OCI-M1 (cell line): ENCODE data around the gene DDX28.

Experiments
- DNase-seq: peaks from one replicate; lab custom pipeline; 2025; lab: John Stamatoyannopoulos, UW

The DDX28 gene

DNA sequence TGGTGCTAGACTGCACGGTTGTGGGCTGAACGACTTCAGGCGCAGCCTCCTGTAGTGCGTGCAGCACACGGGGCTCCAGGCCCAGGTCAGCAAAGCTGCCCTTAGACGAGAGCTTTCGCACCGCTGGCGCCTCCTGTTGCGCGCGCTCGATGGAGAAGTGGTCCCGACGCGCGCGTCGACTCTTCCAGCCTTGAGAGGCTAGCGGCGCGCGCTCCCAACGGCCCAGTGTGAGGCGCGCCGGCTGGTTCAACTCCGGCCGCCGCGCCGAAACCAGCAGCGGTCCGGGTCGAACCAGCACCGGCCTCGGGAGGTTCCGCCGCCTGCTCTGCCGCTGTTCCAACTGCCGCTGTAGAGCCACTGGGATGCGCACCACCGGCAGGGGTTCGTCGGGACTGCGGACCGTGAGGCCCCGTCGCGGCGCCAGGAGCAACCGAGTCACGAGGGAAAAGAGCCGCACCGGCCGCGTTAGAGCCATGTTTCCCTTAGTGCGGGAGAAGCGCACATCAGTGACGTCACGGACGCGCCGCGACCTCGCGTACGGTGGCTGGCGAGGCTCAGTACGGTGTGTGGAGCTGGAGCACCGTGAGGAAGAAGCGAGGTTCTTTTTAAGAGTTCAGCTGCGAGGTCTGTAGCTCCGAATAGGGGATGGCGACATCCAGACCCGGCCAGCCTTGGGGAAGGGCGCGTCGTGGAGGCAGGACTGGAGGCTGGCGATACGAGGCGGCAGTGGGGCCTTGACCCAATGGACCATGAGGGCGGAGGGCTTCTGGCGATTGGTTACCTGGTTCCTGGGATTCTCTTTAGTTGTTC is at the start of gene DDX28, which contains the start of gene DUS2:
Gene DDX28, minus strand, starts transcription at position 505 of the 810 bp plus-strand sequence. Its CDS starts 30 bp downstream, at position 475.
Gene DUS2, plus strand, starts transcription at position 557 of the 810 bp plus-strand sequence. CDS start 14,740 bp downstream, outside the sequence.
- DNase-seq = peak; percentile 95

GRCh38 chr16:68072038-68072695 is 49.1 kb upstream of the DDX28 start:
- peak; percentile 19 for DNase-seq

DNA sequence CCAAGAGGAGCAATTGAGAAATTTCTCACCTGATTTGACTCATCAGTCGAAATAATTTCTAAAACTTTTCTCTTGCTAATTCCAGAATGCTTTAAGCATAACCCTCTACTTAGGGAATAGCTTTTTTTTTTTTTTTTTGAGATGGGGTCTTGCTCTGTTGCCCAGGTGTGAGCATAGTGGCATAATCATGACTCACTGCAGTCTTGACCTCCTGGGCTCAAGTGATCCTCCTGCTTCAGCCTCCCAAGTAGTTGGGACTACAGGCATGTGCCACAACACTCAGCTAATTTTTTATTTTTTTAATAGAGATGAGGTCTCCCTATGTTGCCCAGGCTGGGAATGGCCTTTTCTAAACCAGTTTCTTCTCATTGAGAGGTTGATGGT is 48.5 kb upstream of the DDX28 start:
- DNase-seq = no peak

DNA sequence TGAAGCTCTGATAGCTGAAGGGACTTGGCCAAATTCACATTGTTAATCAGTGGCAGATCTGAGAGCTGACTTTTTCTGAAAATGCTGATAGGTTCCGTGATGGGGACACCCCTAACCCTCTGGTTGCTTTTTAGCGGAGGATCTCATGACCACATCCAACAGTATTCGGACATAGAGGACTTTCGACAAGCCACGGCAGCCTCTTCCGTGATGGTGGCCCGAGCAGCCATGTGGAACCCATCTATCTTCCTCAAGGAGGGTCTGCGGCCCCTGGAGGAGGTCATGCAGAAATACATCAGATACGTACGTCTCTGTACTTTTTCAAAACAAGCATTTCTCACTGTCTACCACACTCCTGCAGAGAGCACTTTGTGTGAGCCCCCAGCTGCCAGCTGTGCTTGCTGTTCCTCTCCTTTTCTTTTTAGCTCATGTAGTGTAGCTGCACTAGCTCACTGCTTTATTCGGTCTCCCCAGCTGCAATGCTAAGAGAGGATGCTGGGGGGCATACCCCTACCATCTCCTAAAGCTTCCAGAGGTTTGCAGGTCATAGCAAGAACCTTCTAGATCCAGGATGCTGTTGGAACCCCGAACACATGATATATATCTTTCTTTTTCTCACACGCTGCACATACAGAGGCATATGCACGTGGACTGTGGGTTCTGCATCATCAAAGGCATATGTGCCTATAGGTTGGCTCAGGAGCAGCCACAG is 47.9 kb upstream of the DDX28 start:
- no peak for DNase-seq

- no peak for DNase-seq
These were observed 47.3 kb upstream of the DDX28 start for GRCh38 chr16:68070249-68070730.

- no peak for DNase-seq
These were observed 46.6 kb upstream of the DDX28 start for GRCh38 chr16:68069511-68070248.

DNA sequence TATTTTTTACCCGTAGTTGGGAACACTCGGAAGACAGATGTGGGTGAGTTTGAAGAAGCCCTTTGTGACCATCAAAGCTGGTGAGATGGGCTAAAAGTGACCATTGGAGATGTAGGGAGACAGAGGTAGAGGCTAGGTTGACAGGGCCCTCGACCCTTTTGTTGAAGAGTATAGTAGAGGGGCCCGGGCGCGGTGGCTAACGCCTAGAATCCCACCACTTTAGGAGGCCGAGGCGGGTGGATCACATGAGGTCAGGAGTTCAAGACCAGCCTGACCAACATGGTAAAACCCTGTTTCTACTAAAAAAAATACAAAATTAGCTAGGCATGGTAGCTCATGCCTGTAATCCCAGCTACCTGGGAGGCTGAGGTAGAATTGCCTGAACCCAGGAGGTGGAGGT is 45.9 kb upstream of the DDX28 start:
- DNase-seq = no peak

DNA sequence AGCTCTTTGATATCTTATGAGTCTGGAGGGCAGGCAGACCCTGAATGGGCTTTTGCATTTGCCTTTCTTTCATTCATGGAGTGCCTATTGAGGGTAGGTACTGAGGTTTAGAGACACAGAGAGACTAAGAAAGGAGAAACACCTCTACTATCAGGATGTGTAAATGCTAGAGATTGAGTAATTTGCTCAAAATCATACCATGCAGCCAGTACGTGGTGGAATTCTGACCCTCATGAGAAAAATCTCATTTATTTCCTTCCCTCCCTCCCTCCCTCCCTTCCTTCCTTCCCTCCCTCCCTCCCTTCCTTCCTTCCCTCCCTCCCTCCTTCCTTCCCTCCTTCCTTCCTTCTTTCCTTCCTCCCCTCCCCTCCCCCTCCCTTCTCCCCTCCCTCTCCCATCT is 43.7 kb upstream of the DDX28 start:
- DNase-seq = peak; percentile 8

DNA sequence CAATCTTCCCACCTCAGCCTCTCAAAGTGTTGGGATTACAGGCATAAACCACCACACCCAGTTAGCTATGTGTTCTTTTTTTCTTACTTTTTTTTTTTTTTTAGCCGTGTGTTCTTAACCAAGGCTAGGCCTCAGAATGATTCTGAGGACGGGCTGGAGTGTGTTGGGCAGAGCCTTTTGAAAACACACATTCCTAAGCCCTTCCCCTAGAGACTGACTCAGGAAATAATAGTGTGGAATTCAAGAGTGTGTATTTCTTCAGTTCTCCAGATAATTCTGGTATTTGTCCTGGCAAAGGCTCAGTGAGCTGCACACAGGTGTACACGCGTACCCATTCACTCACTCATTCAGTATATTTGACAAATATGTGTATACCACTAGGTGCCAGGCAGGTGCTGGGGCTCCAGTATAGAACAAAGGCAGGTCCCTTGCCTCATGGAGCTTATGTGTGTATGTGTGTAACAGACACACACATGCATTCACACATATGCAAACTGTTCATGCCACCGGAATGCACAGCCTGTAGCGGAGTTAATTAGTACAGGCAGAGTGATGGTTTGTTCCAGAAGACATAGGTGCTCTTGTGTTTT is 42.8 kb upstream of the DDX28 start:
- no peak for DNase-seq

DNA sequence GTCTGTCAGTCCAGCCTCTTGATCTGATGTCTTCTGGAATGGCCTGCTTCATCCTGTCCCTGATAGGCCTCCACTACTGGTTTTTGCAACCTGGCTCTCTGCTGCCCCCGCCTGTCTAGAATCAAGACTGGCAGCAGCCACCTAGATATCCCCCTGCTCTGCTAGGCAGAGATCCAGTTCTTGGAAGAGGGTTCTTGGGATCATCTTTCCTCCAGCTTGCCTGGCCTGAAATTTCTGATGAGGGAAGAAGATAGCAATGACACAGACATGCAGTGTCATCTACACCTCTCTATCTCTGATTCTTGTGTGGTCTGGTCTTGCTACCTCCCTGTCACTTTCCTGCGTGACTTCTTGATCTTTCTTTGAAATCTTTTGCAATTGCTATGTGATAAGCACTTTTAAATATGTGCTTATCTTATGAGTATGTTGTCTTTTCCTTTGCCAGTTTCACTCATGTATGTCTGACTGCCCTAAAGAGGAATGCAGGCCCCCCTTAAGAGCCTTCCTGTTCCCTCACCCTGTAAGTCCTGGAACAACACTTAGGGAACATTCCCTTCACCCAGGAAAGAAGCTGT is 41.8 kb upstream of the DDX28 start:
- DNase-seq = peak; percentile 92

- no peak for DNase-seq
These were observed 39.9 kb upstream of the DDX28 start for GRCh38 chr16:68062910-68063393.

GRCh38 chr16:68061396-68061795 is 38.4 kb upstream of the DDX28 start:
- no peak for DNase-seq

DNA sequence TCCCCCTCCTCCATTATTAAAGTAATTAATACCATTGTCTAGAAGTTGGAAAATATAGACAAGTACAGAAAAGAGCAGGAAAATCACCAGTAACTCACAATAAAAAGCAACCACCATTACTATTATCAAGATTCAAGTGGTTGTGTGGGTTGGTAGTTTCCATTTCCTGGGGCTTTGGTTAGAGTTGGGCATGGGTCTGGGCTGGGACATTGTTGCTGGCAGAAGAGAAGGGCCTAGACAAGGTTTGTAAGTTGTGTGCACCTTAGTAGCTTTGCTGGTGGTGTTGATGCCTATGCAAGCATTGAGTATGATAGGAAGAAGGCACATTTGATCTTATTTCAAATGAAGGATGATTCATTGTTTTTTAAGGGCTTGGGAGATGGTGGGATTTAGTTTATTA is 36.8 kb upstream of the DDX28 start:
- DNase-seq = no peak

- DNase-seq = no peak
These were observed 32.4 kb upstream of the DDX28 start for GRCh38 chr16:68055395-68055794.

GRCh38 chr16:68049449-68049848 is 26.4 kb upstream of the DDX28 start:
- DNase-seq = no peak

- DNase-seq = no peak
These were observed 25.0 kb upstream of the DDX28 start for GRCh38 chr16:68047987-68048386.

DNA sequence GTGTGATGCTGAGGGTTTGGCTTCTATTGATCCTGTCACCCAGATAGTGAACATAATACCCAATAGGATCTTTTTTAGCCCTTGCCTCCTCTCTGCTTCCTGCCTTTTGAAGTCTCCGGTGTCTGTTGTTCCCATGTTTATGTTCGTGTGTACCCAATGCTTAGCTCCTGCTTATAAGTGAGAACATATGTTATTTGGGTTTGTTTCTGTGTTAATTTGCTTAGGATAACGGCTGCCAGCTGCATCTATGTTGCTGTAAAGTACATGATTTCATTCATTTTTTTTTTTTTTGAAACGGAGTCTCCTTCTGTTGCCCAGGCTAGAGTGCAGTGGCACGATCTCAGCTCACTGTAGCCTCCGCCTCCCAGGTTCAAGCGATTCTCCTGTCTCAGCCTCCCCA is 23.1 kb upstream of the DDX28 start:
- no peak for DNase-seq

GRCh38 chr16:68041783-68042182 is 18.8 kb upstream of the DDX28 start:
- no peak for DNase-seq

DNA sequence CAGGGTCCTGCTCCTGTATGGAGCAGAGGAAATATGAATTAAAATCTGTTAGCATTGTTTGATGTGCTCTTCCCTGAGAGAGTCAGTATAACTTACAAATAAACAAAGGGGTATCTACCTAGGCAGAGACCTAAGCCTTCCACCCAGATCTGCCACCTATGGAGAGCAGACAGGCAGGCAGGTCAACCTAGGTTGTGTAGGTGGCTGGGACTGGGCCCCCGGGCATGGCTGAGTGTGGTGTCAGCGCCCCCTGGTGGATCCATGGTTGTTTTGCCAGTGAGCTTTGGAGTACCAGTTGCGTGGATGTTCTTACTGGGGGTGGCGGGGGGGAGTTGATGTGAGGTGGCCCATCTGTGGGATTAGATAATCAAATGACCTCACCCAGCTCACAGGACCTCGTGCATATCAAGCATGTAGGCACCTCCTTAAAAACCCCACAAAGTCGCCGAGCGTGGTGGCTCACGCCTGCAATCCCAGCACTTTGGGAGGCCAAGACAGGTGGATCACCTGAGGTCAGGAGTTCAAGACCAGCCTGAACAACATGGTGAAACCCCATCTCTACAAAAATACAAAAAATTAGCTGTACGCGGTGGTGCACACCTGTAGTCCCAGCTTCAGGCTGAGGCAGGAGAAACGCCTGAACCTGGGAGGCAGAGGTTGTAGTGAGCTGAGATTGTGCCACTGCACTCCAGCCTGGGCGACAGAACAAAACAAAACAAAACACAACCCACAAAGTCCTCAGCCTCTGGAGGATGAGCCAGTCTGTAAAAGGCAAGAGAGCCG is 17.7 kb upstream of the DDX28 start:
- DNase-seq = peak; percentile 84
